B cell (primary cell): Measurements from ENCODE around the gene CIC. TPM values are rescaled to one million over a fixed set of nuclear protein-coding genes. Genes with fewer than 3 reads are reported as not detected.

Experiments
- ATAC-seq: fragments of 200-7000 bp; cut with Tn5 transposase; one replicate; pipeline ENCODE4 v1.10.0; 2021; ENCODE audit warnings: low read depth, mild to moderate bottlenecking, moderate number of reproducible peaks, moderate library complexity
- CTCF ChIA-PET: fragments of 350-600 bp; sonication (Branson Sonifier 250); formaldehyde crosslinking; loops from one replicate; lab custom pipeline; 2021; ENCODE audit warnings: antibody characterized with exemption, inconsistent platforms; lab: Charles Lee
- POLR2A ChIA-PET: fragments of 350-600 bp; sonication (Branson Sonifier 250); formaldehyde crosslinking; loops from one replicate; lab custom pipeline; 2021; ENCODE audit warnings: antibody characterized with exemption; lab: Charles Lee
- DNase-seq: peaks from one replicate; pipeline ENCODE4 v3.0.0; 2013
- H2AFZ ChIP-seq: 2 replicates; pipeline ENCODE4 v1.6.1; 2012; ENCODE audit warnings: mild to moderate bottlenecking, low read depth, low read length; ENCODE audit not compliant: insufficient read depth, poor library complexity, severe bottlenecking
- H3K27ac ChIP-seq, 2 donors: 1 replicate in 1 of 2; 2 replicates in 1 of 2; pipeline ENCODE4 v1.5.1; 2012 to 2013; ENCODE audit warnings: low read length in 2 of 2, mild to moderate bottlenecking in 2 of 2, moderate library complexity in 1 of 2
- H3K27me3 ChIP-seq, 4 experiments: fragments of 200-600 bp in 1 of 4; sonication (generic) in 1 of 4; replicated peaks in 1 of 4; 1 replicate in 2 of 4; 2 replicates in 2 of 4; pipeline versions ENCODE4 v1.6.1 to v1.7.0; 2013 to 2016; ENCODE audit warnings: low read length in 3 of 4, mild to moderate bottlenecking in 2 of 4, mixed read lengths in 1 of 4, moderate library complexity in 1 of 4; ENCODE audit not compliant: insufficient read depth in 4 of 4, control insufficient read depth in 3 of 4; ENCODE audit errors: control extremely low read depth in 1 of 4
- H3K36me3 ChIP-seq, 2 experiments: replicated peaks in 1 of 2; 1 replicate in 1 of 2; 2 replicates in 1 of 2; pipeline versions ENCODE4 v1.6.1 to v1.7.1; 2013; ENCODE audit warnings: low read length in 1 of 2; ENCODE audit not compliant: insufficient read depth in 2 of 2, control insufficient read depth in 1 of 2; ENCODE audit errors: control extremely low read depth in 1 of 2, extremely low read depth in 1 of 2
- H3K4me1 ChIP-seq, 2 donors: fragments of 200-600 bp in 1 of 2; sonication (generic) in 1 of 2; 1 replicate in 1 of 2; 2 replicates in 1 of 2; pipeline versions ENCODE4 v1.5.1 to v1.6.1; 2013 to 2017; ENCODE audit warnings: low read length in 2 of 2; ENCODE audit not compliant: control insufficient read depth in 2 of 2, insufficient read depth in 2 of 2
- H3K4me2 ChIP-seq: replicated peaks from 2 replicates; pipeline ENCODE3; 2012; ENCODE audit warnings: mild to moderate bottlenecking, low read depth, low read length; ENCODE audit not compliant: poor library complexity, severe bottlenecking
- H3K4me3 ChIP-seq, 5 experiments: fragments of 200-600 bp in 1 of 5; sonication (generic) in 1 of 5; 1 replicate in 3 of 5; 2 replicates in 2 of 5; pipeline versions ENCODE4 v1.5.1 to v1.7.0; 2011 to 2016; ENCODE audit warnings: low read length in 4 of 5, mild to moderate bottlenecking in 4 of 5, low read depth in 2 of 5, control low read depth in 1 of 5, moderate library complexity in 1 of 5; ENCODE audit not compliant: insufficient read depth in 1 of 5; ENCODE audit errors: control extremely low read depth in 1 of 5, extremely low read depth in 1 of 5
- H3K79me2 ChIP-seq: fragments of 200-600 bp; sonication (generic); one replicate; pipeline ENCODE4 v1.6.0; 2016; ENCODE audit warnings: low read length; ENCODE audit not compliant: control insufficient read depth, insufficient read depth
- H3K9ac ChIP-seq: fragments of 200-600 bp; sonication (generic); 2 replicates; pipeline ENCODE4 v1.6.1; 2017; ENCODE audit warnings: mild to moderate bottlenecking, low read length, moderate library complexity
- H3K9me3 ChIP-seq, 3 donors: one replicate each; pipeline versions ENCODE4 v1.6.1 to v1.7.1; 2013; ENCODE audit warnings: low read length in 2 of 3; ENCODE audit not compliant: control insufficient read depth in 2 of 3, insufficient read depth in 1 of 3; ENCODE audit errors: control extremely low read depth in 1 of 3
- H4K20me1 ChIP-seq: 2 replicates; pipeline ENCODE4 v1.6.0; 2012; ENCODE audit warnings: mild to moderate bottlenecking, low read length; ENCODE audit not compliant: insufficient read depth, control insufficient read depth, poor library complexity, severe bottlenecking
- H3K27ac Mint-ChIP-seq: one replicate; pipeline ENCODE4 v1.8.0; 2021; ENCODE audit warnings: mixed read lengths
- H3K27me3 Mint-ChIP-seq: one replicate; pipeline ENCODE4 v1.8.0; 2021; ENCODE audit warnings: mixed read lengths
- H3K4me1 Mint-ChIP-seq: one replicate; pipeline ENCODE4 v1.8.0; 2021; ENCODE audit warnings: mixed read lengths
- H3K4me3 Mint-ChIP-seq: one replicate; pipeline ENCODE4 v1.8.0; 2021; ENCODE audit warnings: mixed read lengths
- H3K9me3 Mint-ChIP-seq: one replicate; pipeline ENCODE4 v1.8.0; 2022; ENCODE audit warnings: mixed read lengths; ENCODE audit not compliant: insufficient read depth
- EZH2 ChIP-seq: IDR thresholded peaks from 2 replicates; pipeline ENCODE4 v1.6.1; 2012; ENCODE audit warnings: borderline replicate concordance, low read depth, mild to moderate bottlenecking, moderate library complexity, low read length; ENCODE audit not compliant: insufficient read depth, poor library complexity, severe bottlenecking
- WGBS: methylation state at CpG from one replicate; pipeline ENCODE4 v1.1.5; 2013; ENCODE audit warnings: missing lambda C conversion rate; ENCODE audit not compliant: insufficient coverage; 5-methylcytosine and 5-hydroxymethylcytosine counted together
- intact Hi-C: fragments of 100-400 bp; cut with micrococcal nuclease; formaldehyde crosslinking; loops from one replicate; pipeline ENCODE4 v1.10.0; 2022
- polyA plus RNA-seq: library from polyadenylated mRNA; depleted of rRNA; stranded (reverse); fragments of >200 nt; gene quantifications from 2 replicates; pipeline ENCODE4 v1.2.3, GENCODE V29; 2012
- total RNA-seq, 2 donors: library from RNA; stranded (reverse); fragments of 120-200 nt in 1 of 2; gene quantifications; 1 replicate in 1 of 2; 2 replicates in 1 of 2; pipeline versions ENCODE4 v1.2.3 to v1.2.4, GENCODE V29; 2013 to 2022
- TF ChIP-seq, protein P1 (sequence below): fragments of 200-600 bp; IDR thresholded peaks from one replicate; pipeline ENCODE4 v1.8.0; 2022; ENCODE audit warnings: antibody characterized with exemption, mild to moderate bottlenecking

Gene CIC
- total and polyA plus RNA-seq, 2 donors (not counting 1 experiment from before 2014, with no cell fraction given): 75.7 to 119 TPM

DNA sequence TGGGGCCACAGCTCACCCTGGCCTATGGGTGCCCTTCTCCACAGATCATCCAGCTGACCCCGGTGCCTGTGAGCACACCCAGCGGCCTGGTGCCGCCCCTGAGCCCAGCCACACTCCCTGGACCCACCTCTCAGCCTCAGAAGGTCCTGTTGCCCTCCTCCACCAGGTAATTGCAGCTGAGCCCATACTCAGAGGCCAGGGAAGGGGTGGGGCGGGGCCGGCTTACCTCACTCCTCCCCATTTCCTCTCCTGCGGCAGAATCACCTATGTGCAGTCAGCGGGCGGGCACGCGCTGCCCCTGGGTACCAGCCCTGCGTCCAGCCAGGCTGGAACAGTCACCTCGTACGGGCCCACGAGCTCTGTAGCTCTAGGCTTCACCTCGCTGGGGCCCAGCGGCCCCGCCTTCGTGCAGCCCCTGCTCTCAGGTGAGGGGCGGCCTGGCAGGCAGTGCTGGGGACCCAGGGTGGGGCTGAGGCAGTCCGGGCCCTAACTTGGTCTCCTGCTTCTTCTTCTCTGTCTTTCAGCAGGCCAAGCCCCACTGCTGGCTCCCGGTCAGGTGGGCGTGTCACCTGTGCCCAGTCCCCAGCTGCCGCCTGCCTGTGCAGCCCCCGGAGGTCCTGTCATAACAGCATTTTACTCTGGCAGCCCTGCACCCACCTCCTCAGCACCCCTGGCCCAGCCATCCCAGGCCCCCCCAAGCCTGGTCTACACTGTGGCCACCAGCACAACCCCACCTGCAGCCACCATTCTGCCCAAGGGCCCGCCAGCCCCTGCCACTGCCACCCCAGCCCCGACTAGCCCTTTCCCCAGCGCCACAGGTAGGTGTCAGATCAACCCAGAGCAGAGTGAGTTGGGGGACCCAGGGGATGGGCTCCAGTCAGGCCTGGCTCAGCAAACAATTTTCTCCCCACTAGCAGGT lies 23.2 kb downstream of the CIC start:
- Histone ChIP-seq H3K9me3 (no peaks in the 10 kb centered on the region), H3K4me3 (no peak overlapping the region), H3K27me3 (no peaks in the 10 kb centered on the region), H4K20me1 (peaks cover 21% of the 10 kb centered on the region), H3K4me2 (no peak overlapping the region), H2AFZ (no peak overlapping the region), H3K27ac (no peak overlapping the region), H3K79me2 (no peaks in the 10 kb centered on the region), H3K9ac (no peak overlapping the region), H3K36me3 (peaks cover 1 to 73% of the 10 kb centered on the region in 2 experiments), H3K4me1 (peaks cover 3 to 10% of the 10 kb centered on the region in 2 donors)
- TF ChIP-seq EZH2: no peak
- TF ChIP-seq, protein P1, sequence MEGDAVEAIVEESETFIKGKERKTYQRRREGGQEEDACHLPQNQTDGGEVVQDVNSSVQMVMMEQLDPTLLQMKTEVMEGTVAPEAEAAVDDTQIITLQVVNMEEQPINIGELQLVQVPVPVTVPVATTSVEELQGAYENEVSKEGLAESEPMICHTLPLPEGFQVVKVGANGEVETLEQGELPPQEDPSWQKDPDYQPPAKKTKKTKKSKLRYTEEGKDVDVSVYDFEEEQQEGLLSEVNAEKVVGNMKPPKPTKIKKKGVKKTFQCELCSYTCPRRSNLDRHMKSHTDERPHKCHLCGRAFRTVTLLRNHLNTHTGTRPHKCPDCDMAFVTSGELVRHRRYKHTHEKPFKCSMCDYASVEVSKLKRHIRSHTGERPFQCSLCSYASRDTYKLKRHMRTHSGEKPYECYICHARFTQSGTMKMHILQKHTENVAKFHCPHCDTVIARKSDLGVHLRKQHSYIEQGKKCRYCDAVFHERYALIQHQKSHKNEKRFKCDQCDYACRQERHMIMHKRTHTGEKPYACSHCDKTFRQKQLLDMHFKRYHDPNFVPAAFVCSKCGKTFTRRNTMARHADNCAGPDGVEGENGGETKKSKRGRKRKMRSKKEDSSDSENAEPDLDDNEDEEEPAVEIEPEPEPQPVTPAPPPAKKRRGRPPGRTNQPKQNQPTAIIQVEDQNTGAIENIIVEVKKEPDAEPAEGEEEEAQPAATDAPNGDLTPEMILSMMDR: no peak
- ChIA-PET POLR2A (no interaction called here), CTCF (interaction anchor here (1.7 to 2.3 kb wide), 2 partner anchors 160 to 184 kb away, joined by 5 to 6 read pairs; partner anchors contain the start of gene POU2F2)
- no peaks in the 10 kb centered on the region for H3K27me3 Mint-ChIP-seq
- DNase-seq (no peak), ATAC-seq (no peak)
- H3K4me3 Mint-ChIP-seq: no peak overlapping the region
- WGBS: 94% methylated on average over 27 of the region's 27 CpGs
- H3K27ac Mint-ChIP-seq: no peak overlapping the region
- peaks cover 12% of the 10 kb centered on the region for H3K4me1 Mint-ChIP-seq
- intact Hi-C loops: no loop called here
- H3K9me3 Mint-ChIP-seq: no peaks in the 10 kb centered on the region

DNA sequence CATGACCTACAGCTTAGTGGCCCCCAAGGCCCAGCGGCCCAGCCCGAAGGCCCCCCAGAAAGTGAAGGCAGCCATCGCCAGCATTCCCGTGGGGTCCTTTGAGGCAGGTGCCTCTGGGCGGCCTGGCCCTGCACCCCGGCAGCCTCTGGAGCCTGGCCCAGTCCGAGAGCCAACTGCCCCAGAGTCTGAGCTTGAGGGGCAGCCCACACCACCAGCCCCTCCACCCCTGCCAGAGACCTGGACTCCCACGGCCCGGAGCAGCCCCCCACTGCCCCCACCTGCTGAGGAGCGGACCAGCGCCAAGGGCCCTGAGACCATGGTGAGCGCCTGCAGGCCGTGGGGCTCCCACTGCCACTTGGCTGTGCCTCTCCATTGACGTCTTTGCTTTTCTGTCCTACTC lies 23.9 kb downstream of the CIC start:
- H3K9me3 Mint-ChIP-seq: no peaks in the 10 kb centered on the region
- POLR2A ChIA-PET: interaction anchor here (0.7 kb wide), 1 partner anchor 24 kb away, joined by 4 read pairs; the partner anchor contains the start of gene CIC
- Histone ChIP-seq H3K27ac (no peak overlapping the region), H3K4me2 (no peak overlapping the region), H4K20me1 (peaks cover 21% of the 10 kb centered on the region), H3K4me3 (no peak overlapping the region), H3K79me2 (no peaks in the 10 kb centered on the region), H3K9ac (no peak overlapping the region), H3K4me1 (peaks cover 3 to 10% of the 10 kb centered on the region in 2 donors), H3K9me3 (no peaks in the 10 kb centered on the region), H3K36me3 (peaks cover 1 to 68% of the 10 kb centered on the region in 2 experiments), H2AFZ (no peak overlapping the region), H3K27me3 (no peaks in the 10 kb centered on the region)
- DNase-seq: no peak
- 97% methylated on average over 14 of the region's 14 CpGs for WGBS
- intact Hi-C loops: no loop called here
- no peak for ATAC-seq
- peak overlapping the region; percentile 7 for H3K27ac Mint-ChIP-seq
- peaks cover 11% of the 10 kb centered on the region for H3K4me1 Mint-ChIP-seq
- TF ChIP-seq, protein P1: no peak
- no peak for TF ChIP-seq EZH2
- no peaks in the 10 kb centered on the region for H3K27me3 Mint-ChIP-seq
- H3K4me3 Mint-ChIP-seq: no peak overlapping the region
- CTCF ChIA-PET: interaction anchor here (1.0 to 2.3 kb wide), 3 partner anchors 11 to 160 kb away, joined by 3 to 6 read pairs (median 4); partner anchors contain the start of gene POU2F2
